Stimulated activated CD4-positive, alpha-beta T cell treated with anti-CD3 and anti-CD28 coated beads, Interleukin-4, amount 100 ng/mL, for 48 hours (primary cell): ENCODE measurements around the gene SPIB.
"Not testable (repeated sequence)": the region's sequence is repeated elsewhere in the genome, so short reads cannot be mapped to it uniquely, and the experiment has no call there.

Experiments used
- DNase-seq, 2 donors: peaks; one replicate each; pipeline ENCODE4 v3.0.0-alpha.2; 2020; ENCODE audit warnings: low read depth in 2 of 2

The SPIB gene

DNA sequence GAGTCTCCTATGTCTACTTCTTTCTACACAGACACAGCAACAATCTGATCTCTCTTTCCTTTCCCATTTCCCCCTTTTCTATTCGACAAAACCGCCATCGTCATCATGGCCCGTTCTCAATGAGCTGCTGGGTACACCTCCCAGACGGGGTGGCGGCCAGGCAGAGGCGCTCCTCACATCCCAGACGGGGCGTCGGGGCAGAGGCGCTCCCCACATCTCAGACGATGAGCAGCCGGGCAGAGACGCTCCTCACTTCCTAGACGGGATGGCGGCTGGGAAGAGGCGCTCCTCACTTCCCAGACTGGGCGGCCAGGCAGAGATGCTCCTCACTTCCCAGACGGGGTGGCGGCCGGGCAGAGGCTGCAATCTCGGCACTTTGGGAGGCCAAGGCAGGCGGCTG lies 27.8 kb upstream of the SPIB start:
- not testable (repeated sequence) for DNase-seq

DNA sequence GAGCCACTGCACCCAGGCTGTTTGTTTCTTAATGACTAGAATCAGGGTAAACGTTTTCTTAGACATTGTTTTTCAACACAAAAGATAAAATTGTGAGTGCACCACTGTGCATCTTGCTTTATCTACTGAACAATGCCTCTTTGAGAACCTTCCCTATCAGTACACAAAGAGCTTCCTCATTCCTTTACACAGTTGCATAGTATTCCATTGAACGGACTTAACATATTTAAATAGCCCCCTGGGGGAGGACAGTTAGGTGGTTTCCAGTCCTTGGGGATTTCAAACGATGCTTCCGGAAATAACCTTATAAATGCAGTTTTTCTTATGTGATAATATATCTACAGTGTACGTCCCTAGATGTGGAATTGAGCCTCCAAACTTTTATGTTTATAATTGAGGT lies 26.0 kb upstream of the SPIB start:
- no peak for DNase-seq

DNA sequence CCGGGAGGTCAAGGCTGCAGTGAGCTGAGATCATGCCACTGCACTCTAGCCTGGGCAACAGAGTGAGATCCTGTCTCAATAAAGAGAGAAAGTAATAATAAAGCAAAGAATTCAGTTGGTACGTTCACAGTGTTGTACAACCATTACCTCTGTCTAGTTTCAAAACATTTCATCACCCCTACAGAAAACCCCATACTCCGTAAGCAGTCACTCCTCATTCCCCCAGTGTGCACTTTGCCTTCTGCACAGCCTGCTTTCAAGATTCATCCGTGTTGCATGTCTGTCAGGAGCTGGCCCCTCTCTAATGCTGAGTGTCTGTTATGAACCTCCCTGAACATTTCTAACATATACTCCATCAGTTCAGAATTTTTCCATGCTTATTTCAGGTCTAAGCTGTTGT lies 25.1 kb upstream of the SPIB start:
- no peak for DNase-seq

DNA sequence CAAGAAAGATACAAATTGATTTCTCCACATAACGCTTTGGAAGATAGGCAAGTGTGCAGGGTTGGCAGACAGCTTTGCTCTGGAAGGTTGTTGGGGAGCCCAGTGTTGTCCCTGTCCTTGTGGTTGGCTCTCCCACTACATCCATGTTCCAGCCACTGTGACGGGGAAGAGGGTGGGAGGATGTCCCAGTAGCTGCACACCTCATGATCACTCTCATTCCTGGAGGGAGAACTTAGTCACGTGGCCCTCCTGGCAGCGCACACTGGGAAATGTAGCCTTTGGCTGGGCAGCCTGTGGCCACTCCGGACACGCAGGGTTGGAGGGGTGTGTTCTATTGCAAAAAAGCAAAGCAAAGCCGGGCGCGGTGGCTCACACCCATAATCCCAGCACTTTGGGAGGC lies 24.7 kb upstream of the SPIB start:
- no peak for DNase-seq

DNA sequence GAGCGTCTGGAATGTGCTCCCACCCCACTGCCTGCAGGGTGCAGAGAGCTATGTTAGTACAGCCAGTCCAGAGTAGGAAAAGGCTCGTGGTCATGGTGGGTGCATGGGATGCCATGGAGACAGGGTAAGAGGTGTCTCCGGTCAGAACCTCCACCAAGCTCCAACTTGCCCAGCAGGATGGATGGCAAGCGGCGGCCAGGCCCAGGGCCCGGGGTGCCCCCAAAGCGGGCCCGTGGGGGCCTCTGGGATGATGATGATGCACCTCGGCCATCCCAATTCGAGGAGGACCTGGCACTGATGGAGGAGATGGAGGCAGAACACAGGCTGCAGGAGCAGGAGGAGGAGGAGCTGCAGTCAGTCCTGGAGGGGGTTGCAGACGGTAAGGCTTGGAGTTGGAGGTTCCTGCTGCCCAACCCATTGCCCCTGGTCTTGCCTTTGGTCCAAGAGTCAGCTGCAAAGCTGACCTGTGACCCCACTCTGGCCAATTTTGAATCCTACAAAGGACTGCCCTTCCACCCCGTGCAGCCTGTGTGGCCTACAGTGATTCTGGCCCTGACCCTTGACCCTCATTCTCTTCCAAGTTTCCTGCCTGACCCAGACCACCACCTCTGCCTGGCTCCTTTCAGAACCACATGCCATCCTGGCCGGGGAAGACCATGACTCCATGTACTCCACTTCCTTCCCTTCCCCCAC lies 19.9 kb upstream of the SPIB start:
- no peak for DNase-seq

DNA sequence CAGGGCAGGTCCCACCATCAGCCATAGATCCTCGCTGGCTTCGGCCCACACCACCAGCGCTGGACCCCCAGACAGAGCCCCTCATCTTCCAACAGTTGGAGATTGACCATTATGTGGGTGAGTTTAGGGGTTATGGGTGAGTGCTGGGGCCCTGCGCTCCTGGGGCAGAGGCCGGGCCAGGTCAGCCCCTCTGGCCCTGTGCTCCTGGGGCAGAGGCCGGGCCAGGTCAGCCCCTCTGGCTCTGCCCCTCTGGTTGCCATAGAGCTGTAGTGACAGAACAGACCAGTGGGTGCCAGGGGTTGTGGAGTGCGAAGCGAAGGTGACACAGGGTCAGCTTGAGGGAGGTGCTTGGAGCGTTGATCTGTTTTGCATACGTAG lies 19.4 kb upstream of the SPIB start:
- DNase-seq: no peak

DNA sequence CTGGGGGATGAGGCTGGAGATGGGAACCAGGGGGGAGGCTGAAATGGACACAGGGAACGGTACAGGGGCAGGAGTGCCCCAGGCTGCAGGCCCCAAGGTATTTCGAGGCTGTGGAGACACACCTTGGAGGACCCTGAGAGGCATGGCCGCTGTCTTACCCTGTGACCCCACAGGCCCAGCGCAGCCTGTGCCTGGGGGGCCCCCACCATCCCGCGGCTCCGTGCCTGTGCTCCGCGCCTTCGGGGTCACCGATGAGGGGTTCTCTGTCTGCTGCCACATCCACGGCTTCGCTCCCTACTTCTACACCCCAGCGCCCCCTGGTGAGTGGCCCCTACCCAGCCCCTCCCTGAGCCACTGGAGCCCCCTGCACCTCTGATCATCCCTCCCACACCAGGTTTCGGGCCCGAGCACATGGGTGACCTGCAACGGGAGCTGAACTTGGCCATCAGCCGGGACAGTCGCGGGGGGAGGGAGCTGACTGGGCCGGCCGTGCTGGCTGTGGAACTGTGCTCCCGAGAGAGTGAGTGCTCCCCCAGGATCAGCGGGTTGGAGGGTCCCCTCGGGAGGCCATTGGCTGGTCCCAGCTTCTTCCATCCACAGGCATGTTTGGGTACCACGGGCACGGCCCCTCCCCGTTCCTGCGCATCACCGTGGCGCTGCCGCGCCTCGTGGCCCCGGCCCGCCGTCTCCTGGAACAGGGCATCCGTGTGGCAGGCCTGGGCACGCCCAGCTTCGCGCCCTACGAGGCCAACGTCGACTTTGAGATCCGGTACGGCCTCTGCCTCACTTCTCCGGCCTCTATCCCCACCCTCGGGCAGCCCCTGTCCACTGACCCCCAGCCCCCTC lies 16.9 kb upstream of the SPIB start:
- no peak for DNase-seq

DNA sequence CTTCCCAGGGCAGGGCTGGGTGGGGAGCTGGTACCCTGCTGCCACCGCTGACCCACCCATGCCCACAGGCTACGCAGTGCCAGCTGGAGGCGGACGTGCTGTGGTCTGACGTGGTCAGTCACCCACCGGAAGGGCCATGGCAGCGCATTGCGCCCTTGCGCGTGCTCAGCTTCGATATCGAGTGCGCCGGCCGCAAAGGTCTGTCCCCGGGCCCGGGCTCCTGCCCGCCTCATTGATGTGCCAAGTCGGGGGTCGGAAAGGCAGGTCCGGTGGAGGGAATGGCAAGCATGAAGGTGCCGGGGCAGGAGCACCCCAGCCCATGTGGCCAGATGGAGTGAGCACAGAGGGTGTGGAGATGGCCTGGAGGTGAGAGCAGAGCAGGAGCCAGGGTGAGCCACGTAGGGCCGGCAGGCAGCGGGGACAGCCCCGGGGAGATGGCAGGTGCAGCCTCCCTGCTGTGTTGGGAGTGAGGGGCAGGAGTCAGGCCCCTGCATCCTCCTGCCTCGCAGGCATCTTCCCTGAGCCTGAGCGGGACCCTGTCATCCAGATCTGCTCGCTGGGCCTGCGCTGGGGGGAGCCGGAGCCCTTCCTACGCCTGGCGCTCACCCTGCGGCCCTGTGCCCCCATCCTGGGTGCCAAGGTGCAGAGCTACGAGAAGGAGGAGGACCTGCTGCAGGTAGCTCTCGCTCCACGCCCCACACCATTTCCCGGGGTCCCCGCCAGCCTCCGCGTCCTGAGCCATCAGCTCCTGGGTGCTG lies 16.0 kb upstream of the SPIB start:
- DNase-seq: no peak

DNA sequence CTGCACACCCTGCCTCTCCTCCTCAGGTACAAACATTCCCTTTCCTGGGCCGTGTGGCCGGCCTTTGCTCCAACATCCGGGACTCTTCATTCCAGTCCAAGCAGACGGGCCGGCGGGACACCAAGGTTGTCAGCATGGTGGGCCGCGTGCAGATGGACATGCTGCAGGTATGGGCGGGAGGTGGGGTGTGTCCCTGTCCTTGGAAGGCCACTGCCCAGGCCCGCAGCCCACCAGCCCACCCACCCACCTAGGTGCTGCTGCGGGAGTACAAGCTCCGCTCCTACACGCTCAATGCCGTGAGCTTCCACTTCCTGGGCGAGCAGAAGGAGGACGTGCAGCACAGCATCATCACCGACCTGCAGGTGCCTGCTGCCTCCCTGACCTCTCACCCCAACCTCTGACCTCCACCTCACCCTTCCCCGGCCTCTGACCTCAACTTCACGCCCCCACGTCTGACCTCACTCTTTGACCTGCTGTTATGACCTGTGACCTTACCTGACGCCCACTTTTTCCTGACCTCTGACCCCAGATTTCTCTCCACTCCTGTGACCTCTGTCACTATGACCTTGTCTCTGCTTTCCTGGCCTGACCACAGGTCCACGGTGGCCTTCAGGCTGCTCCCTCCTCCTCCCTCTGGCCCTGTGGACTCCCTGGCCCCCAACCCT lies 12.4 kb upstream of the SPIB start:
- no peak for DNase-seq

DNA sequence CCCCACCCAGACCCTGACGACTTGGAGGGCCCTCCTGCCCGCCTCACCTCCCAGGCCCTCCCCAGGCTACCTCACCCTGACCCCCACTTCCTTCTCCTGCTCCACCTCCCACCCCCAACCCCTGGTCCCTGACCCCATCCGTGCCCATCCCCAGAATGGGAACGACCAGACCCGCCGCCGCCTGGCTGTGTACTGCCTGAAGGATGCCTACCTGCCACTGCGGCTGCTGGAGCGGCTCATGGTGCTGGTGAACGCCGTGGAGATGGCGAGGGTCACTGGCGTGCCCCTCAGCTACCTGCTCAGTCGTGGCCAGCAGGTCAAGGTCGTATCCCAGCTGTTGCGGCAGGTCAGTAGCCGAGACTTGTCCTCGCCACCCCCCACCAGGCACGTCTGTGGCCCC lies 11.9 kb upstream of the SPIB start:
- no peak for DNase-seq

DNA sequence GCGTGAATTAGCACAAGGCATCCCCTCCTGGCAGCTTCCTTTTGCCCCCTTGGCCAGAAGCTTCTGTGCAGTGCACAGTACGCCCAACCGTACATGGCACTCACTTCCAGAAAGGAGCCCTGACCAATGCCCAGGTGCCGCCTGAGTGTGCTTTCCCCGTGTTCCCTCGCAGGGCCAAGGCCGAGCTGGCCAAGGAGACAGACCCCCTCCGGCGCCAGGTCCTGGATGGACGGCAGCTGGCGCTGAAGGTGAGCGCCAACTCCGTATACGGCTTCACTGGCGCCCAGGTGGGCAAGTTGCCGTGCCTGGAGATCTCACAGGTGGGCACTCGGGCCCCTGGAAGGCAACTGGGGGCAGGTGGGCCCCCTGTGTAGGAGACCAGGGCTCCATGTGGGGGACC lies 9.4 kb upstream of the SPIB start:
- no peak for DNase-seq

DNA sequence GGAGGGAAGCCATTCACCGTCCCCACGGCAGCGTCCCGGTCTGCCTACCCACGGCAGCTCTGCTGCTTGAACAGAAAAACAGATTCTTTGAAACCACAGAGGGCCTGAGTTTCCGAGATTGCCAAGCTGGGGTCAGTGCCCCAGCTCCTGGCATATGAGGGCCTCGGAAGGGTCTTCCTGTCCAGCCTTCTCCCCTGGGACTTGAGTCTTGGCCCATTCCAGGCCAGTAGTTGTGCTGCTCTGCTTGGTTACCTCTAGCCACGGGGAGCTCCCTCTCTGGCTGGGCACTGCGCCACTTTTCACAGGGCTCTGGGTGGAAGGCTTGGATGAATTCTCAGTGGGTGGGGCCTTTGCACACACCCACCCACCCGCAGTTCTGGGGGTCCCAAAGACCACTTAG lies 8.6 kb upstream of the SPIB start:
- no peak for DNase-seq

DNA sequence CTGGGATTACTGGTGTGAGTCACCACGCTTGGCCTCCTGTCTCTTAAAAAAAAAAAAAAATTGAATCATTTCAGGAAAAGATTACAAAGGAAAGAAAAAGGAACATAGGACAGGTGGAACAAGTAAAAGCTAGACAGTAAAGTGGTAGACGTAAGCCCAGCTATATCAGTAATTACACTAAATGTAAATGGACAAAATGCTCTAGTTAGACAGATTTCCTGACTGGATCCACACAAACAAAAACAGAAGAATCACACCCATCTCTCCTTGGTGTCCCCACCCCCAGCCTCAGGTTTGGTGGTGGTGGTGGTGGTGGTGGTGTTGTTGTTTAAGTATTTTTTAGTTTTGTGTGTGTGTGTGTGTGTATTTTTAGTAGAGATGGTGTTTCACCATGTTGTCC lies 6.3 kb upstream of the SPIB start:
- no peak for DNase-seq

DNA sequence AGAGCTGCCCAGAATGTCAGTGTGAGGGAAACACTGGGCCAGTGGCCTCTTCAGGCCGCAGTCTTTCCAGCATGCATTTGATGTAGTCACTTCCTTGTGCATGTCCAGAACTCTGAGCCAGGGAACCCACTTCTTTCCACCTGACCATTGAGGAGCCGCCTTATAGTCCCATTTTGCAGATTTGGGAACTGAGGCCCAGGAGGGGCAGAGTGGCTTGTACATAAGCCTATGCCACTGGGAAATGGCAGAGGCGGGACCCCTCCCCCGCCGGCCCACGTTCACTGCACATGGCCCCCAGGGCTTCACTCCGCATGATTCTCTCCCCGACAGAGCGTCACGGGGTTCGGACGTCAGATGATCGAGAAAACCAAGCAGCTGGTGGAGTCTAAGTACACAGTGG lies 5.6 kb upstream of the SPIB start:
- DNase-seq: no peak

DNA sequence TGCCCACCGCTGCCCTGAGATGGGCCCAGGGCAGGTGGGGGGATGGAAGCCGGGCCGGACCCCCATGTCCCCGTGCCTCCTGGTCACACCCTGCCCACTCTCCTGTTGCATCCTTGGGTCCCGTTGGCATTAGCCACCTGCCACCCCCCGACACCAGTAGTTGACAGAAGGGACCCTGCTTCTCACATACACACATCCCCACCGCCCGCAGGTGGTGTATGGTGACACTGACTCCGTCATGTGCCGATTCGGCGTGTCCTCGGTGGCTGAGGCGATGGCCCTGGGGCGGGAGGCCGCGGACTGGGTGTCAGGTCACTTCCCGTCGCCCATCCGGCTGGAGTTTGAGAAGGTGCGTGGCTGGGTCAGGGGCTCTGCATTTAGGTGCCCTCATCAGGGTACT lies 5.2 kb upstream of the SPIB start:
- no peak for DNase-seq

DNA sequence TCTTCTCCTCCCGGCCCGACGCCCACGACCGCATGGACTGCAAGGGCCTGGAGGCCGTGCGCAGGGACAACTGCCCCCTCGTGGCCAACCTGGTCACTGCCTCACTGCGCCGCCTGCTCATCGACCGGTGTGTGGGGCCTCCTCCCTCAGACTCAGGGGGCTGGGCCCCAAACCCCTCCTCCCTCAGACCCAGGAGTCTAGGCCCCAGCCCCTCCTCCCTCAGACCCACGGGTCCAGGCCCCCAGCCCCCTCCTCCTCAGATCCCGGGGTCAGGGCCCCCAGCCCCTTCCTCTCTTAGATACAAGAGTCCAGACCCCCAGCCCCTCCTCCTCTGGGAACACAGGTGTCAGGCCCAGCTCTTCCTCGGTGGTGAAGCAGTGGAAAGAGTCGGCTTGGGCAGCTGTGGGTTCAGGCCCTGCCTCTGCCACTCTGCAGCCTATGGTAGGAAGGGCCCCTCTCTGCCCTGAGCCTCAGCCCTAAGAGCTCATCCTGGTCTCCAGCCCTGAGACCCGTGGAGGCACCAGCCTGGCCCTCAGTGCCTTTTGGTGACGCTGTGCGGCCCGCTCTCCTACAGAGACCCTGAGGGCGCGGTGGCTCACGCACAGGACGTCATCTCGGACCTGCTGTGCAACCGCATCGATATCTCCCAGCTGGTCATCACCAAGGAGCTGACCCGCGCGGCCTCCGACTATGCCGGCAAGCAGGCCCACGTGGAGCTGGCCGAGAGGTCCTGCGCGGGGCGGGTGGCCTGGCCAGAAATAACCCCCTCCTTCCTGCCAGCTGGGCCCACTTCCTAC lies 3.7 kb upstream of the SPIB start:
- DNase-seq: peak; percentile 71 to 83

DNA sequence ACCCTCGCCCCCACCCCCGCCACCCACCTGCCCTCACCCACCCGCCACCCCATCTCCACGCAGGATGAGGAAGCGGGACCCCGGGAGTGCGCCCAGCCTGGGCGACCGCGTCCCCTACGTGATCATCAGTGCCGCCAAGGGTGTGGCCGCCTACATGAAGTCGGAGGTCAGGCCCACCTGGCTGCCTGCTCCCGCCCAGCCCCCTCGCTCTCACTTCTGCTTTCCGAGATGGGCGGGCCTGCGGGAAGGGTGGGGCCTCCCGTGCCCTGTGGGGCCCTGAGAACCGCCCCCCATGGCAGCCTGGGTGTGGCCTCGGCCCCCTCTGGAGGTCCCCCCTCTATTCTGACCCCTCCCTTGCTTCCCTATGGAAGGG lies 3.1 kb upstream of the SPIB start:
- DNase-seq: no peak

DNA sequence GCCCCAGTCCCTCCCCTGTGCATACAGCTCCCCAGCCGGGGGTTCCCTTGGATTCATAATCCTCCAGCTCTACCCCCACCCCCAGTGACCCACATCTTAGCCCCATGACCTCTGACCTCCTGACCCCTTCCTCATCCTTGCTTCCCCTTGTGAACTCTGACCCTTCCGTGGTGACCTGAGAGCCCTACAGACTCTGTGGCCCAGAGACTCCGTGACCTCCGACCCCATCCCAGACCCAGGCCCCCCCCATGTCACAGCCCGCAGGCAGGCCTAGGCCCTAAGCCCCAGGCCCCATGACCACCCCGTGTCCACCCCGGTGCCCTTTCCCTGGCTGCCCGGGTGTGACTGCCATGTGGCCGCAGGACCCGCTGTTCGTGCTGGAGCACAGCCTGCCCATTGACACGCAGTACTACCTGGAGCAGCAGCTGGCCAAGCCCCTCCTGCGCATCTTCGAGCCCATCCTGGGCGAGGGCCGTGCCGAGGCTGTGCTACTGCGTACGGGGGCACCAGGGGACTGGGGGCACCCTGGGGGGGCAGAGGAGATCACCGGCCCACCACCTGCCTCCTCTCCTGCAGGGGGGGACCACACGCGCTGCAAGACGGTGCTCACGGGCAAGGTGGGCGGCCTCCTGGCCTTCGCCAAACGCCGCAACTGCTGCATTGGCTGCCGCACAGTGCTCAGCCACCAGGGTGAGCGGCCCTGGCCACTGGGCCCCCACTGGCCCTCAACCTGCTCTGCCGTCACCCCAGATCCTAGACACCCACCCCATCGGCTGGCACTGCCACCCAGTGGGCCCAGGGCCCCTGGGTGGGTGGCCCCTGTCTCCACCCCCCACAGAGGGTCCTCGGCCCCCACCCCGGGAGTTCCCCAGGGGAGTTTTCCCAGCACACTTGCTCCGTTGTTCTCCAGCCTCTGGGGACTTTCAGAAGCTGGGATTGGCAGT lies 2.4 kb upstream of the SPIB start:
- DNase-seq: no peak

DNA sequence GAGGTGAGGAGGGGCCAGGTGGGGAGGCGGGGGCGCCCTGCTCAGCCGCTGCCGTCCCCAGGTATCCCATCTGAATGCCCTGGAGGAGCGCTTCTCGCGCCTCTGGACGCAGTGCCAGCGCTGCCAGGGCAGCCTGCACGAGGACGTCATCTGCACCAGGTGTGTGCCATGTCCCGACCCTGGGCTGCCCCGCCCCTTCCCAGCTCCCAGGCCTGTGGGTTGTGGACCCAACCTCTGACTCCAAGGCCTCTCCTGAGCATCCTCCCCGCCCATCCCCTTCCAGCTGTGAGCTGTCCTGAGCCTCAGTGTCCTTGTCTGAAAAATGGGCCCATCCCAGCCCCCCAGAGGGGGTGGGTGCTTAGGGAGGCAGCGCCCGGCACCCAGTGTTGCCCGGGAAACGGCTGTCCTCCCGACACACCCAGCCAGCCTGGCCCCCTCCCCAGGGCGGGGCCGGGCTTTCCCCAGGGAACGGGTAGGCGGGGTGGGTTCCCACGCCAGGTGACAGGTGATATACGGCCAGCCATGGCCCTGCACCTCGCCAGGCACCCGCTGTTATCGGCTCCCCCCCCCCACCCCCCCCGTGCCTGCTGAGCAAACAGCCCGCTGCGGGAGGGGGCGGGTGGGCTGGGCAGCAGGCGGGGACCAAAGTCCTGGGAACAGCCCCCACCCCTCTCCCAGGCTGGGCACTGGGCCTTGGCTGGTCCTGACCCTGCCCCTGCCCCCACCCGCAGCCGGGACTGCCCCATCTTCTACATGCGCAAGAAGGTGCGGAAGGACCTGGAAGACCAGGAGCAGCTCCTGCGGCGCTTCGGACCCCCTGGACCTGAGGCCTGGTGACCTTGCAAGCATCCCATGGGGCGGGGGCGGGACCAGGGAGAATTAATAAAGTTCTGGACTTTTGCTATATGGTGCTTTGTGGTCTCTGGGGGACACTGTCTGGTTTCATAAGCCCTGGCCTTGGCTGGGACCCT lies 1.3 kb upstream of the SPIB start:
- DNase-seq: no peak
